ENCODE results near the gene OR4N2.
"Not testable (repeated sequence)": the region's sequence is repeated elsewhere in the genome, so short reads cannot be mapped to it uniquely, and the experiment has no call there.

Gene OR4N2, protein sequence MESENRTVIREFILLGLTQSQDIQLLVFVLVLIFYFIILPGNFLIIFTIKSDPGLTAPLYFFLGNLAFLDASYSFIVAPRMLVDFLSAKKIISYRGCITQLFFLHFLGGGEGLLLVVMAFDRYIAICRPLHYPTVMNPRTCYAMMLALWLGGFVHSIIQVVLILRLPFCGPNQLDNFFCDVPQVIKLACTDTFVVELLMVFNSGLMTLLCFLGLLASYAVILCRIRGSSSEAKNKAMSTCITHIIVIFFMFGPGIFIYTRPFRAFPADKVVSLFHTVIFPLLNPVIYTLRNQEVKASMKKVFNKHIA

DNA sequence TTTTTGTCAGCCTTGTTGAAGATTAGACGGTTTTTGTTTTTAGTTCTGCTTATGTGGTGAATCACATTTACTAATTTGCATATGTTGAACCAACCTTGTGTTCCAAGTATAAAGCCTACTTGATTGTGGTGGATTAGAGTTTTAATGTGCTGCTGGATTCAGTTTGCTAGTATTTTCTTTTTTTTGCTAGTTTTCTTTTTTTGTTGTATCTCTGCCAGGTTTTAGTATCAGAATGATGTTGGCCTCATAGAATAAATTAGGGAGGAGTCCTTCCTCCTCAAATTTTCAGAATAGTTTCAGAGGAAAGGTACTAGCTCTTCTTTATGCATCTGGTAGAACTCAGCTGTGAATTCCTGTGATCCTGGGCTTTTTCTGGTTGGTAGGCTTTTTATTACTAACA lies at the start of gene OR4N2:
TSS of gene OR4N2 (plus strand) at position 301 of the 400 bp plus-strand sequence. CDS start 23,679 bp downstream, outside the sequence.
- H3K27me3 Mint-ChIP-seq (ENCODE audit: low read depth); H3K27ac Mint-ChIP-seq; H3K36me3 Mint-ChIP-seq (ENCODE audit: low read depth); H3K4me3 Mint-ChIP-seq; H3K4me1 Mint-ChIP-seq: not testable (repeated sequence)
- H3K9me3 Mint-ChIP-seq = peaks cover 29% of the 10 kb centered on the region

DNA sequence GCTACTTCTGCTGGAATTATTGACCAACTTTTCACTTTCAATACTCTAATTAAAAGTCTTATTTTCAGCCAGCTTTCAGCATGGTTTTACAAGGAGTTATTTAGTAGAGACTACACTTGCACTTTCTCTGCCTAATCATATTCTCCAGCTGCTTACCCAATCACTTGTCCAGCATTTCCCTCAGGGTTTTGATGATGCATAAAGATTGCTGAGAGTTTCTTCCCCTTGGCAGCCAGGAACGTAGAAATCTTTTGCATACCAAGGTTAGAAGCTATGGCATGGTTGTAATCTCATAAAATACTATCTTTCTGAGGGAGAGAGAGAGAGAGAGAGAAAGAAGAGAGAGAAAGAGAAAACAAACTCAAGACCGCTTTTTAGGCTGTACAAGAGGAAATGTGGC lies 49.4 kb upstream of the OR4N2 start:
- no peak overlapping the region for H3K27ac Mint-ChIP-seq
- no peaks in the 10 kb centered on the region for H3K4me1 Mint-ChIP-seq
- H3K27me3 Mint-ChIP-seq (ENCODE audit: low read depth) = no peaks in the 10 kb centered on the region
- peaks cover 23% of the 10 kb centered on the region for H3K9me3 Mint-ChIP-seq
- no peak overlapping the region for H3K4me3 Mint-ChIP-seq
- TF ChIP-seq, protein P1, sequence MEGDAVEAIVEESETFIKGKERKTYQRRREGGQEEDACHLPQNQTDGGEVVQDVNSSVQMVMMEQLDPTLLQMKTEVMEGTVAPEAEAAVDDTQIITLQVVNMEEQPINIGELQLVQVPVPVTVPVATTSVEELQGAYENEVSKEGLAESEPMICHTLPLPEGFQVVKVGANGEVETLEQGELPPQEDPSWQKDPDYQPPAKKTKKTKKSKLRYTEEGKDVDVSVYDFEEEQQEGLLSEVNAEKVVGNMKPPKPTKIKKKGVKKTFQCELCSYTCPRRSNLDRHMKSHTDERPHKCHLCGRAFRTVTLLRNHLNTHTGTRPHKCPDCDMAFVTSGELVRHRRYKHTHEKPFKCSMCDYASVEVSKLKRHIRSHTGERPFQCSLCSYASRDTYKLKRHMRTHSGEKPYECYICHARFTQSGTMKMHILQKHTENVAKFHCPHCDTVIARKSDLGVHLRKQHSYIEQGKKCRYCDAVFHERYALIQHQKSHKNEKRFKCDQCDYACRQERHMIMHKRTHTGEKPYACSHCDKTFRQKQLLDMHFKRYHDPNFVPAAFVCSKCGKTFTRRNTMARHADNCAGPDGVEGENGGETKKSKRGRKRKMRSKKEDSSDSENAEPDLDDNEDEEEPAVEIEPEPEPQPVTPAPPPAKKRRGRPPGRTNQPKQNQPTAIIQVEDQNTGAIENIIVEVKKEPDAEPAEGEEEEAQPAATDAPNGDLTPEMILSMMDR (IDR thresholded peaks at IDR 0.05; ENCODE audit: unreplicated experiment in 3 of 3) = no peak
- no peaks in the 10 kb centered on the region for H3K36me3 Mint-ChIP-seq (ENCODE audit: low read depth)

DNA sequence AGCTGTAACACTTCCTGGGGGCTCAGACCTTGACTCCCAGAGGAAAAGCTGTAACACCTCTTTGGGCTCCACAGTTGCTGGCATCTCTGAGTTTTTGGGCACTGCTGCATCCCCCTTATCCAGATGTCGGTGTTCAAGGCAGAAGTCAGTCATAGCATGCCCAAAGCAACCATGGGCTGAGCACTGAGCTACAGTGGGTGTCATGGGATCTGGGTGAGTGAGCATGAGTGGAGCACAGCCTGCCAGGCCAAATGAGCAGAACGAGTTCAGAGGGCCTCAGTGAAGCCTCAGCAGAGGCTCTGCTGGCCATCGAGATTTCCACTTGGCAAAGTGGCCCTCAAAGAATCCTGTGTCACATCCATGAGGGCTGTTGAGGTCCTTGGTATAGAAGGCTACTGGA lies 32.1 kb upstream of the OR4N2 start:
- not testable (repeated sequence) for H3K27me3 Mint-ChIP-seq (ENCODE audit: low read depth); H3K36me3 Mint-ChIP-seq (ENCODE audit: low read depth); H3K4me1 Mint-ChIP-seq; H3K4me3 Mint-ChIP-seq; H3K27ac Mint-ChIP-seq
- H3K9me3 Mint-ChIP-seq = peaks cover 70% of the 10 kb centered on the region

DNA sequence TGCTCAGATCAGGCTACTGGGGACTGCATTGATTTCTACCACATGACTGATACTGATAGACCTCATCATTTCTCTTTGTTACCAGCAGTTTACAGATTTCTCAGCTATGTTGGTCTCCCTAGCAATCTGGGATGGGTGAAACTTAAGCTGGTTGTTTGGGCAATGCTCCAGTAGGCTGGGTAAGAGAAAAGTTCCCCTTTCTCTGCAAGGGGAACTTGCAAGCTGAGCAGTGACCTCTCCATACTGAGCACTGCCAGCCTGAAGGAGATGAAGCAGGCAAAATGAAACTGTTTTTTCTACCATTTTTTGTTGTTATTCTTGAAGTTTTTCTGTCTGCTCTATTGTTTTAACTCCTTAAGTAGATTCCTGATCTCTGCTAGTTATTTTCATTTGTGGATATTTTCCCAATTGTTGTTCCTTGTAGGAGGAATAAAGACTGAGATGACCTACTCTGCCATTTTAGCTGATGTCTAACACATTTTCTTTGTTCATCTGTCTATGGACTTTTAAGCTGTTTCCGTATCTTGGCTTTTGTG lies 31.6 kb upstream of the OR4N2 start:
- no peak overlapping the region for H3K27ac Mint-ChIP-seq
- H3K9me3 Mint-ChIP-seq = peaks cover 69% of the 10 kb centered on the region

DNA sequence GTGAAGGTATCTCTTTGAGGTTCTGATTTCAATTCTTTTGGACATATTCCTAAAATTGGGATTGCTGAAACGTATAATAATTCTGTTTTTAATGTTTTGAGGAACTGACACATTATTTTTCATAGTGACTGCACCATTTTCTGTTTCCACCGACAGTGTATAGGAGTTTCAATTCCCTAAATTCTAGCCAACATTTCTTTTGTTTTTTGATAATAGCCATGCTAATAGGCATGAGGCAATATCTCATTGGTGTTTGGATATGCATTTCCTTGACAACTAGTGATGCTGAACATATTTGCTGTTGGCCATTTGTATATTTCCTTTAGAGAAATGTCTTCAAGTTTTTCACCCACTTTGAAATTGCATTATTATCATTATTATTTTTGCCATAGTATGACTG lies 31.1 kb upstream of the OR4N2 start:
- not testable (repeated sequence) for H3K4me3 Mint-ChIP-seq; H3K27ac Mint-ChIP-seq; H3K4me1 Mint-ChIP-seq; H3K36me3 Mint-ChIP-seq (ENCODE audit: low read depth); H3K27me3 Mint-ChIP-seq (ENCODE audit: low read depth)
- H3K9me3 Mint-ChIP-seq = peaks cover 67% of the 10 kb centered on the region

More for the DNA sequence above, 31.6 kb upstream of the OR4N2 start:
- Mint-ChIP-seq H3K27me3 (ENCODE audit: low read depth) (no peaks in the 10 kb centered on the region), H3K4me1 (no peaks in the 10 kb centered on the region), H3K4me3 (no peak overlapping the region), H3K36me3 (ENCODE audit: low read depth) (no peaks in the 10 kb centered on the region)
- TF ChIP-seq, protein P1 (IDR thresholded peaks at IDR 0.05; ENCODE audit: unreplicated experiment in 3 of 3) = no peak

DNA sequence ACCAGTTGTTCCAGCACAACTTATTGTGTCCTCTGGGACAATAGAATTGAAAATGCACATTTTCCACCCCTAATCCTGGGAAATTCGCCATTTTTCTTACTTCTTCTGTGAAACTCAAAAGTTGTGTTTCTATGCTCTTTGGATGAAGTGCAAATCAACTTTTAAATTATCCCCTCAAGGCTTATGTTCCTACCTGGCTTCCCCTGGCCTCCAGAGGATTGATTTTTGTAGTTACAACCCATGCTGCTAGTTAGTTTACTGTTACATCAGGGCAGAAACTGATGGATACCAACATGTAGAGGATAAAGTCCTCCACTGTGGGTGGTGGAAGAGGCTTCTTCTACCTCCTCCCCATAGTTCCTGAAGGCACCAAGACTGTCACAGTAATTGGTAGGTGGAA lies 30.4 kb upstream of the OR4N2 start, which contains the start of gene OR4M1:
TSS of gene OR4M1 (plus strand) at position 301 of the 400 bp plus-strand sequence. CDS start 6,819 bp downstream, outside the sequence.
- not testable (repeated sequence) for H3K4me1 Mint-ChIP-seq; H3K27ac Mint-ChIP-seq; H3K27me3 Mint-ChIP-seq (ENCODE audit: low read depth); H3K4me3 Mint-ChIP-seq; H3K36me3 Mint-ChIP-seq (ENCODE audit: low read depth)
- peaks cover 64% of the 10 kb centered on the region for H3K9me3 Mint-ChIP-seq

DNA sequence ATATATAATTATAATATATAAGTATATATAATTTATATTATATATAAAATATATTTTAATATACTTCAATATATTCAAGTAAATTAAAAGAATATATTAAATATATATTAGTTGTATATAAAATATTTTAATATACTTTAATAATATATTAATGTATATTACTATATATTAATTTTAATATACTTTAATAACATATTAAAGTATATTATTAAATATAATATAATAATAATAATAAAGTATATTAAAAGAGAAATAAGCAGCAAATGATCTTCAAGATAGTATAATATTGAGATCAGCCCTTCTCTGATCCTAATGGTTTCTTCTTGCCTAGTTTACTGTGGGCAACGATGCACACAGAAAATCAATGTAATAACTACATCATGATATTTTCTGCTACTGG lies 28.0 kb upstream of the OR4N2 start:
- no peaks in the 10 kb centered on the region for H3K36me3 Mint-ChIP-seq (ENCODE audit: low read depth)
- H3K27ac Mint-ChIP-seq = no peak overlapping the region
- TF ChIP-seq, protein P1 (IDR thresholded peaks at IDR 0.05; ENCODE audit: unreplicated experiment in 3 of 3) = no peak
- H3K27me3 Mint-ChIP-seq (ENCODE audit: low read depth) = no peaks in the 10 kb centered on the region
- peaks cover 55% of the 10 kb centered on the region for H3K9me3 Mint-ChIP-seq
- no peak overlapping the region for H3K4me3 Mint-ChIP-seq
- H3K4me1 Mint-ChIP-seq = no peaks in the 10 kb centered on the region

DNA sequence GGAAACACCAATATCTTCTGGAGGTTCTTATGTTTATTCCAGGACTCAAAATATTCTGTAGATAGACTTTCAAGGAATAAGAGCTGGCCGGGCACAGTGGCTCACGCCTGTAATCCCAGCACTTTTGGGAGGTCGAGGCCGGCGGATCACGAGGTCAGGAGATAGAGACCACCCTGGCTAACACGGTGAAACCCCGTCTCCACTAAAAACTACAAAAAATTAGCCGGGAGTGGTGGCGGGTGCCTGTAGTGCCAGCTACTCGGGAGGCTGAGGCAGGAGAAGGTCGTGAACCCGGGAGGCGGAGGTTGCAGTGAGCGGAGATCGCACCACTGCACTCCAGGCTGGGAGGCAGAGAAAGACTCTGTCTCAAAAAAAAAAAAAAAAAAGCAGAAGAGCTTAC lies 17.7 kb upstream of the OR4N2 start:
- H3K27me3 Mint-ChIP-seq (ENCODE audit: low read depth); H3K27ac Mint-ChIP-seq; H3K4me1 Mint-ChIP-seq; H3K4me3 Mint-ChIP-seq; H3K36me3 Mint-ChIP-seq (ENCODE audit: low read depth): not testable (repeated sequence)
- H3K9me3 Mint-ChIP-seq = peaks cover 26% of the 10 kb centered on the region

DNA sequence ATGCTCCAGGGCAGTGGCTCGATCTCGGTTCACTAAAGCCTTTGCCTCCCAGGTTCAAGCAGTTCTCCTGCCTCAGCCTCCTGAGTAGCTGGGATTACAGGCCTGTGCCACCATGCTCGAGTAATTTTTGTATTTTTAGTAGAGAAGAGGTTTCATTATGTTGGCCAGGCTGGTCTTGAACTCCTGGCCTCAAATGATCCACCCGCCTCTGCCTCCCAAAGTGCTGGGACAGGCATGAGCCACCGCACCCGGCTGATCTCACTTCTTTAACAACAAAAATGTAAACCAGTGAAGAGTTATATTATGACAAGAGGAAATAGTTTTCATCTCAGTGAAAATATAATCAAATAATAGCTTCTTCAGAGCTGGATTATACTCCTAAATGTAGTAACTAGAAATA lies 16.3 kb upstream of the OR4N2 start:
- H3K4me1 Mint-ChIP-seq; H3K36me3 Mint-ChIP-seq (ENCODE audit: low read depth); H3K27me3 Mint-ChIP-seq (ENCODE audit: low read depth); H3K4me3 Mint-ChIP-seq; H3K27ac Mint-ChIP-seq: not testable (repeated sequence)
- H3K9me3 Mint-ChIP-seq = peaks cover 21% of the 10 kb centered on the region

DNA sequence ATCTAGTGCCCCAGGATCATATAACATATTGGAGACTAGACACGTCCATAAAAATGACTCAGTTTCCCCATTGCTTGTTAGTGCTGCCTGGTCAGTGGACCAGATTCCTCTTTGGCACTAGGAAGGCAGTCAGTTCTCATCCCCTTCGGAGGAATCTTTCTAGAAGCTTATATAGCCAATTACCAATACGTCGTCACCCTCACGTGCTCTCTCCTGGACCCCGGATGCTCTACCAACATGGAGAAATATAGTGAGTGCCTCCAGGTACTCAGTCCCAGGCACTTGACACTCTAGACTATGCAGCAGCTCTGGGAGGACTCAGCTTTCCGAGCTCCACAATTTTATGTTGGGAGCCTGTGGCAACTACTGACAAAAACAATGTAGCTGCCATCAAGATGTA lies 15.4 kb upstream of the OR4N2 start:
- H3K9me3 Mint-ChIP-seq = peaks cover 17% of the 10 kb centered on the region
- not testable (repeated sequence) for H3K4me3 Mint-ChIP-seq; H3K36me3 Mint-ChIP-seq (ENCODE audit: low read depth); H3K4me1 Mint-ChIP-seq; H3K27ac Mint-ChIP-seq; H3K27me3 Mint-ChIP-seq (ENCODE audit: low read depth)

DNA sequence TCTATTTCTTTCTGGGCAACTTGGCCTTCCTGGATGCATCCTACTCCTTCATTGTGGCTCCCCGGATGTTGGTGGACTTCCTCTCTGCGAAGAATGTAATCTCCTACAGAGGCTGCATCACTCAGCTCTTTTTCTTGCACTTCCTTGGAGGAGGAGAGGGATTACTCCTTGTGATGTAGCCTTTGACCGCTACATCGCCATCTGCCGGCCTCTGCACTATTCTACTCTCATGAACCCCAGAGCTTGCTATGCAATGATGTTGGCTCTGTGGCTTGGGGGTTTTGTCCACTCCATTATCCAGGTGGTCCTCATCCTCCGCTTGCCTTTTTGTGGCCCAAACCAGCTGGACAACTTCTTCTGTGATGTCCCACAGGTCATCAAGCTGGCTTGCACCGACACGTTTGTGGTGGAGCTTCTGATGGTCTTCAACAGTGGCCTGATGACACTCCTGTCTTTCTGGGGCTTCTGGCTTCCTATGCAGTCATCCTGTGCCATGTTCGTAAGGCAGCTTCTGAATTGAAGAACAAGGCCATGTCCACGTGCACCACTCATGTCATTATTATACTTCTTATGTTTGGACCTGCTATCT lies 7.0 kb upstream of the OR4N2 start:
- H3K36me3 Mint-ChIP-seq (ENCODE audit: low read depth); H3K27ac Mint-ChIP-seq; H3K27me3 Mint-ChIP-seq (ENCODE audit: low read depth); H3K4me1 Mint-ChIP-seq; H3K4me3 Mint-ChIP-seq: not testable (repeated sequence)
- H3K9me3 Mint-ChIP-seq = peaks cover 29% of the 10 kb centered on the region
